HCT116 (cell line): ENCODE data around the gene MLC1. TPM values are rescaled to one million over a fixed set of nuclear protein-coding genes. Genes with fewer than 3 reads are reported as not detected.

Experiments used
- ATAC-seq: fragments of 200-7000 bp; cut with Tn5 transposase; 2 replicates; pipeline ENCODE4 v1.9.1; 2020; ENCODE audit warnings: mild to moderate bottlenecking, moderate library complexity
- BruUV-seq: library from RNA; stranded (reverse); fragments of 400-500 nt; replicated peaks from 2 replicates; lab custom pipeline; 2021; lab: Mats Ljungman, UMichigan
- CTCF ChIA-PET: fragments of 300-600 bp; sonication (Branson Sonifier 250); formaldehyde crosslinking; loops from one replicate; lab custom pipeline; 2021; ENCODE audit warnings: antibody characterized with exemption; lab: Charles Lee
- POLR2A ChIA-PET: fragments of 300-600, 350-600 bp; sonication (Branson Sonifier 250); formaldehyde crosslinking; loops from one replicate; lab custom pipeline; 2021; ENCODE audit warnings: antibody characterized with exemption; lab: Charles Lee
- RAD21 ChIA-PET, 2 experiments: fragments of 300-600 bp; sonication (Branson Sonifier 250); formaldehyde crosslinking; loops; one replicate each; lab custom pipeline; 2023; ENCODE audit warnings: low total read pairs in 2 of 2; ENCODE audit not compliant: uncharacterized antibody in 2 of 2, unreplicated experiment in 2 of 2, low non-redundant PET in 1 of 2; lab: Charles Lee
- DNase-seq: peaks from one replicate; pipeline ENCODE4 v3.0.0-alpha.2; 2010; ENCODE audit warnings: low read depth, low spot score
- H2AFZ ChIP-seq: fragments of 200-600 bp; shearing (Covaris generic), sonication (generic); 2 replicates; pipeline ENCODE4 v1.6.1; 2017; ENCODE audit warnings: low read depth, mixed run types, mixed read lengths, antibody characterized with exemption, low read length; ENCODE audit not compliant: poor library complexity, severe bottlenecking
- H3K27ac ChIP-seq: 2 replicates; pipeline ENCODE4 v1.5.1; 2012; ENCODE audit warnings: low read depth, low read length
- H3K27me3 ChIP-seq: fragments of 200-600 bp; sonication (generic); 2 replicates; pipeline ENCODE4 v1.6.1; 2016; ENCODE audit warnings: mixed run types, low read length, mixed read lengths; ENCODE audit not compliant: insufficient read depth
- H3K36me3 ChIP-seq, 2 experiments: fragments of 200-500 bp in 1 of 2; fragments of 200-600 bp in 1 of 2; sonication (Bioruptor generic) in 1 of 2; sonication (generic) in 1 of 2; 2 replicates each; pipeline versions ENCODE4 v1.5.1 to v1.6.1; 2014 to 2016; ENCODE audit warnings: low read length in 2 of 2, inconsistent platforms in 1 of 2, mixed read lengths in 1 of 2, mixed run types in 1 of 2; ENCODE audit not compliant: insufficient read depth in 2 of 2, control insufficient read depth in 1 of 2
- H3K4me1 ChIP-seq, 2 experiments: fragments of 200-600 bp in 1 of 2; sonication (generic) in 1 of 2; 2 replicates each; pipeline versions ENCODE4 v1.5.1 to v1.6.1; 2012 to 2017; ENCODE audit warnings: low read length in 2 of 2, inconsistent platforms in 1 of 2, mild to moderate bottlenecking in 1 of 2, mixed read lengths in 1 of 2, mixed run types in 1 of 2, moderate library complexity in 1 of 2; ENCODE audit not compliant: insufficient read depth in 2 of 2, control insufficient read depth in 1 of 2
- H3K4me2 ChIP-seq: fragments of 200-600 bp; sonication (generic); 2 replicates; pipeline ENCODE4 v1.6.1; 2017; ENCODE audit warnings: mixed run types, low read length, mixed read lengths
- H3K4me3 ChIP-seq, 2 experiments: fragments of 200-600 bp in 1 of 2; sonication (generic) in 1 of 2; replicated peaks in 1 of 2; 2 replicates each; pipeline ENCODE4 v1.5.1; 2011 to 2016; ENCODE audit warnings: low read length in 2 of 2, control low read depth in 1 of 2, low read depth in 1 of 2, mild to moderate bottlenecking in 1 of 2, mixed read lengths in 1 of 2, mixed run types in 1 of 2
- H3K79me2 ChIP-seq: fragments of 200-600 bp; sonication (generic); 2 replicates; pipeline ENCODE4 v1.6.1; 2017; ENCODE audit warnings: mild to moderate bottlenecking, mixed run types, low read length, moderate library complexity, mixed read lengths; ENCODE audit not compliant: insufficient read depth
- H3K9ac ChIP-seq: fragments of 200-600 bp; sonication (generic); 2 replicates; pipeline ENCODE4 v1.6.1; 2016; ENCODE audit warnings: low read length, mixed read lengths
- H3K9me2 ChIP-seq: fragments of 200-600 bp; sonication (generic), shearing (Covaris generic); 2 replicates; pipeline ENCODE4 v1.6.1; 2017; ENCODE audit warnings: mixed run types, mild to moderate bottlenecking, moderate library complexity; ENCODE audit not compliant: insufficient read depth
- H3K9me3 ChIP-seq, 2 experiments: fragments of 200-500 bp in 1 of 2; fragments of 200-600 bp in 1 of 2; sonication (Bioruptor generic) in 1 of 2; sonication (generic) in 1 of 2; 2 replicates each; pipeline ENCODE4 v1.6.1; 2014 to 2017; ENCODE audit warnings: low read length in 2 of 2, mixed read lengths in 2 of 2, inconsistent platforms in 1 of 2, low read depth in 1 of 2, mild to moderate bottlenecking in 1 of 2, mixed run types in 1 of 2, moderate library complexity in 1 of 2; ENCODE audit not compliant: control insufficient read depth in 1 of 2, insufficient read depth in 1 of 2
- H4K20me1 ChIP-seq: fragments of 200-600 bp; sonication (generic), shearing (Covaris generic); 2 replicates; pipeline ENCODE4 v1.6.1; 2017; ENCODE audit warnings: mixed run types, mild to moderate bottlenecking, moderate library complexity; ENCODE audit not compliant: insufficient read depth
- CBX3 ChIP-seq: IDR thresholded peaks from 2 replicates; pipeline ENCODE4 v1.6.1; 2012; ENCODE audit warnings: low read depth
- CTCF ChIP-seq, 3 experiments: fragments of 200-600 bp in 1 of 3; sonication (generic) in 1 of 3; IDR thresholded peaks in 2 of 3; conservative IDR thresholded peaks in 1 of 3; 2 replicates each; pipeline ENCODE4 v1.5.1; 2012 to 2017; ENCODE audit warnings: low read depth in 2 of 3, low read length in 2 of 3, antibody characterized with exemption in 1 of 3, borderline replicate concordance in 1 of 3, control low read depth in 1 of 3, mild to moderate bottlenecking in 1 of 3, mixed read lengths in 1 of 3, mixed run types in 1 of 3, moderate library complexity in 1 of 3; ENCODE audit not compliant: insufficient read depth in 1 of 3
- ELF1 ChIP-seq: IDR thresholded peaks from 2 replicates; pipeline ENCODE4 v1.6.1; 2012; ENCODE audit warnings: low read depth, borderline replicate concordance
- FOSL1 ChIP-seq: IDR thresholded peaks from 2 replicates; pipeline ENCODE4 v1.6.1; 2012; ENCODE audit warnings: low read depth
- JUND ChIP-seq: IDR thresholded peaks from 2 replicates; pipeline ENCODE4 v1.6.1; 2012
- POLR2A ChIP-seq: IDR thresholded peaks from 2 replicates; pipeline ENCODE4 v1.7.0; 2011; ENCODE audit warnings: borderline replicate concordance; ENCODE audit not compliant: insufficient read depth, insufficient read length; ENCODE audit errors: extremely low read depth
- POLR2AphosphoS5 ChIP-seq: IDR thresholded peaks from 2 replicates; pipeline ENCODE4 v1.6.1; 2011; ENCODE audit warnings: mild to moderate bottlenecking, low read depth, low read length, moderate library complexity
- RAD21 ChIP-seq: IDR thresholded peaks from 2 replicates; pipeline ENCODE4 v1.6.1; 2012; ENCODE audit warnings: low read depth, mild to moderate bottlenecking
- SIN3A ChIP-seq: IDR thresholded peaks from 2 replicates; pipeline ENCODE4 v1.6.1; 2012; ENCODE audit warnings: low read depth
- SP1 ChIP-seq: IDR thresholded peaks from 2 replicates; pipeline ENCODE4 v1.6.1; 2012; ENCODE audit warnings: low read depth
- SRF ChIP-seq: IDR thresholded peaks from 2 replicates; pipeline ENCODE4 v1.6.1; 2012; ENCODE audit warnings: low read depth
- TCF7L2 ChIP-seq: IDR thresholded peaks from 2 replicates; pipeline ENCODE4 v1.7.0; 2011; ENCODE audit warnings: borderline replicate concordance, inconsistent platforms; ENCODE audit not compliant: insufficient read depth, insufficient read length; ENCODE audit errors: extremely low read depth
- YY1 ChIP-seq: IDR thresholded peaks from 2 replicates; pipeline ENCODE4 v1.6.1; 2011; ENCODE audit warnings: low read length, low read depth, moderate library complexity, mild to moderate bottlenecking; ENCODE audit not compliant: insufficient replicate concordance; ENCODE audit errors: extremely low read depth
- ZFX ChIP-seq: fragments of 450-650 bp; IDR thresholded peaks from 2 replicates; pipeline ENCODE4 v1.6.1; 2017
- ZNF274 ChIP-seq: fragments of 200-500 bp; sonication (Bioruptor generic); IDR thresholded peaks from 2 replicates; pipeline ENCODE4 v1.6.1; 2014; ENCODE audit warnings: mild to moderate bottlenecking, low read depth, low read length, inconsistent platforms
- intact Hi-C: fragments of 100-400 bp; cut with micrococcal nuclease; formaldehyde crosslinking; loops from 2 replicates; pipeline ENCODE4 v1.10.0; 2022
- total RNA-seq: library from RNA; stranded (reverse); gene quantifications from one replicate; pipeline ENCODE4 v1.2.1, GENCODE V29; 2021; ENCODE audit not compliant: unreplicated experiment
- TF ChIP-seq, protein P1 (sequence below): IDR thresholded peaks from 2 replicates; pipeline ENCODE4 v1.6.1; 2012; ENCODE audit warnings: low read depth
- TF ChIP-seq, protein P2 (sequence below): IDR thresholded peaks from 2 replicates; pipeline ENCODE4 v1.6.1; 2012

Gene MLC1
- total RNA-seq, 1 experiment from 2014 or later: not detected

DNA sequence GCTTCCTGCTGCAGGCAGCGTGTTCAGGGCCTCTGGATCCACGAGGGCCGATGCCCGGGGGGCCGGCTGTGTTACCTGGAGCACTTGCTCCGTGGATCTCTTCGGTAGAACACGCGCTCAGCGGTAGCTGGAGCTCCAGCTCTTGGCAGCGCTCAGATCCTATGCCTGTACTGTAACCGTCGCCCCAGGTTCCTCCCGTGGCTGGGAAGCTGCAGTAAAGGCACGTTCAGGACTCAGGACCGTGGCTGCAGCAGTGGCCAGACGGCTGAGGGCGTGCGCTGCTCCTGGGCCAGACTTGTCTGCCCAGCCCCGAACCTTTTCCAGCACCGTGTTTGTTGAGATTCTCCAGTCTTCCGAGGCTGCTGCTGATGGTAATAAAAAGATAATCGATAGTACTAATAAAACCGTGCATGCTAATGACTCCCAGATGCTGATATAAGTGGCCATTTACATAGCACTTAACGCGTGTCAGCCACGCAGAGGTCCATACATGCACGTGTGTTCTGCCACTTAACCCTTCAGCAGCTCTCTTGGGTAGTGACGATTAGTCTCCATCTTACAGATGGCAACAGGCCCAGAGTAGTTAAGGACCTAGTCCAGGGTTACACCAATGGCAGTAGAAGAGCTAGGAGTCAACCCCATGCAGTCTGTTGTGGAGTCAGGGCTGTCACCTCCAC is 6.0 kb upstream of the MLC1 start:
- ChIA-PET RAD21 (no interaction called here), POLR2A (no interaction called here), CTCF (no interaction called here)
- H3K9ac ChIP-seq: no peak overlapping the region
- no peaks in the 10 kb centered on the region for H3K4me1 ChIP-seq
- intact Hi-C loops: no loop called here
- no peaks in the 10 kb centered on the region for H3K79me2 ChIP-seq
- DNase-seq (no peak), ATAC-seq (no peak)
- no peak overlapping the region for H2AFZ ChIP-seq
- no peaks in the 10 kb centered on the region for H3K36me3 ChIP-seq
- BruUV-seq: no TSS peak
- H3K4me2 ChIP-seq: no peak overlapping the region
- H4K20me1 ChIP-seq: no peaks in the 10 kb centered on the region
- H3K27ac ChIP-seq: no peak overlapping the region
- peaks cover 0 to 3% of the 10 kb centered on the region in 2 experiments; a peak in 1 of 4 replicates for H3K9me3 ChIP-seq
- TF ChIP-seq POLR2AphosphoS5: no peak
- no peak overlapping the region for H3K4me3 ChIP-seq
- H3K9me2 ChIP-seq: no peaks in the 10 kb centered on the region
- no peaks in the 10 kb centered on the region for H3K27me3 ChIP-seq

- Histone ChIP-seq H3K36me3 (no peaks in the 10 kb centered on the region), H3K27ac (no peak overlapping the region), H4K20me1 (no peaks in the 10 kb centered on the region), H3K4me3 (no peak overlapping the region), H3K4me1 (no peaks in the 10 kb centered on the region), H3K9me2 (no peaks in the 10 kb centered on the region), H3K4me2 (no peak overlapping the region), H3K9me3 (peaks cover 0 to 3% of the 10 kb centered on the region in 2 experiments; a peak in 1 of 4 replicates), H3K79me2 (no peaks in the 10 kb centered on the region), H3K27me3 (no peaks in the 10 kb centered on the region), H2AFZ (no peak overlapping the region), H3K9ac (no peak overlapping the region)
- no peak for ATAC-seq
- POLR2A ChIA-PET: no interaction called here
- TF ChIP-seq ELF1: no peak
- TF ChIP-seq POLR2A: no peak
- TF ChIP-seq ZFX: no peak
- TF ChIP-seq YY1: no peak
- no peak for TF ChIP-seq RAD21
- no peak for TF ChIP-seq TCF7L2
- no peak for TF ChIP-seq FOSL1
- TF ChIP-seq SIN3A: no peak
- TF ChIP-seq, protein P1, sequence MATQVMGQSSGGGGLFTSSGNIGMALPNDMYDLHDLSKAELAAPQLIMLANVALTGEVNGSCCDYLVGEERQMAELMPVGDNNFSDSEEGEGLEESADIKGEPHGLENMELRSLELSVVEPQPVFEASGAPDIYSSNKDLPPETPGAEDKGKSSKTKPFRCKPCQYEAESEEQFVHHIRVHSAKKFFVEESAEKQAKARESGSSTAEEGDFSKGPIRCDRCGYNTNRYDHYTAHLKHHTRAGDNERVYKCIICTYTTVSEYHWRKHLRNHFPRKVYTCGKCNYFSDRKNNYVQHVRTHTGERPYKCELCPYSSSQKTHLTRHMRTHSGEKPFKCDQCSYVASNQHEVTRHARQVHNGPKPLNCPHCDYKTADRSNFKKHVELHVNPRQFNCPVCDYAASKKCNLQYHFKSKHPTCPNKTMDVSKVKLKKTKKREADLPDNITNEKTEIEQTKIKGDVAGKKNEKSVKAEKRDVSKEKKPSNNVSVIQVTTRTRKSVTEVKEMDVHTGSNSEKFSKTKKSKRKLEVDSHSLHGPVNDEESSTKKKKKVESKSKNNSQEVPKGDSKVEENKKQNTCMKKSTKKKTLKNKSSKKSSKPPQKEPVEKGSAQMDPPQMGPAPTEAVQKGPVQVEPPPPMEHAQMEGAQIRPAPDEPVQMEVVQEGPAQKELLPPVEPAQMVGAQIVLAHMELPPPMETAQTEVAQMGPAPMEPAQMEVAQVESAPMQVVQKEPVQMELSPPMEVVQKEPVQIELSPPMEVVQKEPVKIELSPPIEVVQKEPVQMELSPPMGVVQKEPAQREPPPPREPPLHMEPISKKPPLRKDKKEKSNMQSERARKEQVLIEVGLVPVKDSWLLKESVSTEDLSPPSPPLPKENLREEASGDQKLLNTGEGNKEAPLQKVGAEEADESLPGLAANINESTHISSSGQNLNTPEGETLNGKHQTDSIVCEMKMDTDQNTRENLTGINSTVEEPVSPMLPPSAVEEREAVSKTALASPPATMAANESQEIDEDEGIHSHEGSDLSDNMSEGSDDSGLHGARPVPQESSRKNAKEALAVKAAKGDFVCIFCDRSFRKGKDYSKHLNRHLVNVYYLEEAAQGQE: no peak
- no peak for TF ChIP-seq CTCF (IDR thresholded peaks at IDR 0.05 in 2 of 3, conservative IDR thresholded peaks at IDR 0.05 in 1 of 3; ENCODE audit: borderline replicate concordance in 1 of 3, insufficient read depth in 1 of 3, low read depth in 2 of 3, low read length in 2 of 3)
- TF ChIP-seq, protein P2, sequence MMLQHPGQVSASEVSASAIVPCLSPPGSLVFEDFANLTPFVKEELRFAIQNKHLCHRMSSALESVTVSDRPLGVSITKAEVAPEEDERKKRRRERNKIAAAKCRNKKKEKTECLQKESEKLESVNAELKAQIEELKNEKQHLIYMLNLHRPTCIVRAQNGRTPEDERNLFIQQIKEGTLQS: no peak
- TF ChIP-seq POLR2AphosphoS5: no peak
- TF ChIP-seq SP1: no peak
- TF ChIP-seq ZNF274: no peak
- no peak for TF ChIP-seq CBX3
- TF ChIP-seq JUND: no peak
- no peak for TF ChIP-seq SRF
- RAD21 ChIA-PET: no interaction called here
- BruUV-seq: no TSS peak
- DNase-seq: no peak
- intact Hi-C loops: no loop called here
- CTCF ChIA-PET: no interaction called here
Measured at GRCh38 chr22:50090412-50090714, 5.1 kb upstream of the MLC1 start.
